ENCODE data around the gene SVBP. TPM values are rescaled to one million over a fixed set of nuclear protein-coding genes. Genes with fewer than 3 reads are reported as not detected.
A peak's percentile ranks its signal among the peaks of the same experiment; 100 is the strongest.

SVBP gene
- total and polyA plus RNA-seq, 4 donors: 3.4 to 21.8 (median 15.0) TPM

GRCh38 chr1:42822800-42823392 lies 5.7 kb upstream of the SVBP start:
- TF ChIP-seq MAX (IDR thresholded peaks at IDR 0.05): no peak
- no peak for TF ChIP-seq TAF1 (conservative IDR thresholded peaks at IDR 0.05)
- no peak for TF ChIP-seq RAD21 (IDR thresholded peaks at IDR 0.05)
- peak; percentile 37 for TF ChIP-seq YY1 (IDR thresholded peaks at IDR 0.05)
- no peak for TF ChIP-seq HNF4G (IDR thresholded peaks at IDR 0.05)
- TF ChIP-seq ATF3 (IDR thresholded peaks at IDR 0.05): no peak
- TF ChIP-seq, protein P1, sequence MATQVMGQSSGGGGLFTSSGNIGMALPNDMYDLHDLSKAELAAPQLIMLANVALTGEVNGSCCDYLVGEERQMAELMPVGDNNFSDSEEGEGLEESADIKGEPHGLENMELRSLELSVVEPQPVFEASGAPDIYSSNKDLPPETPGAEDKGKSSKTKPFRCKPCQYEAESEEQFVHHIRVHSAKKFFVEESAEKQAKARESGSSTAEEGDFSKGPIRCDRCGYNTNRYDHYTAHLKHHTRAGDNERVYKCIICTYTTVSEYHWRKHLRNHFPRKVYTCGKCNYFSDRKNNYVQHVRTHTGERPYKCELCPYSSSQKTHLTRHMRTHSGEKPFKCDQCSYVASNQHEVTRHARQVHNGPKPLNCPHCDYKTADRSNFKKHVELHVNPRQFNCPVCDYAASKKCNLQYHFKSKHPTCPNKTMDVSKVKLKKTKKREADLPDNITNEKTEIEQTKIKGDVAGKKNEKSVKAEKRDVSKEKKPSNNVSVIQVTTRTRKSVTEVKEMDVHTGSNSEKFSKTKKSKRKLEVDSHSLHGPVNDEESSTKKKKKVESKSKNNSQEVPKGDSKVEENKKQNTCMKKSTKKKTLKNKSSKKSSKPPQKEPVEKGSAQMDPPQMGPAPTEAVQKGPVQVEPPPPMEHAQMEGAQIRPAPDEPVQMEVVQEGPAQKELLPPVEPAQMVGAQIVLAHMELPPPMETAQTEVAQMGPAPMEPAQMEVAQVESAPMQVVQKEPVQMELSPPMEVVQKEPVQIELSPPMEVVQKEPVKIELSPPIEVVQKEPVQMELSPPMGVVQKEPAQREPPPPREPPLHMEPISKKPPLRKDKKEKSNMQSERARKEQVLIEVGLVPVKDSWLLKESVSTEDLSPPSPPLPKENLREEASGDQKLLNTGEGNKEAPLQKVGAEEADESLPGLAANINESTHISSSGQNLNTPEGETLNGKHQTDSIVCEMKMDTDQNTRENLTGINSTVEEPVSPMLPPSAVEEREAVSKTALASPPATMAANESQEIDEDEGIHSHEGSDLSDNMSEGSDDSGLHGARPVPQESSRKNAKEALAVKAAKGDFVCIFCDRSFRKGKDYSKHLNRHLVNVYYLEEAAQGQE (IDR thresholded peaks at IDR 0.05): no peak
- peak; percentile 51 for TF ChIP-seq FOXA2 (IDR thresholded peaks at IDR 0.05)
- peak; percentile 15 for TF ChIP-seq SP1 (IDR thresholded peaks at IDR 0.05)
- TF ChIP-seq NR2F2 (IDR thresholded peaks at IDR 0.05): no peak
- TF ChIP-seq RXRA (IDR thresholded peaks at IDR 0.05): peak; percentile 13 to 79
- TF ChIP-seq, protein P2, sequence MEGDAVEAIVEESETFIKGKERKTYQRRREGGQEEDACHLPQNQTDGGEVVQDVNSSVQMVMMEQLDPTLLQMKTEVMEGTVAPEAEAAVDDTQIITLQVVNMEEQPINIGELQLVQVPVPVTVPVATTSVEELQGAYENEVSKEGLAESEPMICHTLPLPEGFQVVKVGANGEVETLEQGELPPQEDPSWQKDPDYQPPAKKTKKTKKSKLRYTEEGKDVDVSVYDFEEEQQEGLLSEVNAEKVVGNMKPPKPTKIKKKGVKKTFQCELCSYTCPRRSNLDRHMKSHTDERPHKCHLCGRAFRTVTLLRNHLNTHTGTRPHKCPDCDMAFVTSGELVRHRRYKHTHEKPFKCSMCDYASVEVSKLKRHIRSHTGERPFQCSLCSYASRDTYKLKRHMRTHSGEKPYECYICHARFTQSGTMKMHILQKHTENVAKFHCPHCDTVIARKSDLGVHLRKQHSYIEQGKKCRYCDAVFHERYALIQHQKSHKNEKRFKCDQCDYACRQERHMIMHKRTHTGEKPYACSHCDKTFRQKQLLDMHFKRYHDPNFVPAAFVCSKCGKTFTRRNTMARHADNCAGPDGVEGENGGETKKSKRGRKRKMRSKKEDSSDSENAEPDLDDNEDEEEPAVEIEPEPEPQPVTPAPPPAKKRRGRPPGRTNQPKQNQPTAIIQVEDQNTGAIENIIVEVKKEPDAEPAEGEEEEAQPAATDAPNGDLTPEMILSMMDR (IDR thresholded peaks at IDR 0.05; ENCODE audit: low read depth, low read length, missing input control): no peak
- peak in 1 of 2 donors; percentile 51 for TF ChIP-seq HNF4A (conservative IDR thresholded peaks at IDR 0.05)
- WGBS: 28% methylated on average over 2 of the region's 2 CpGs
- Histone ChIP-seq H3K4me1 (ENCODE audit: control insufficient read depth in 4 of 4, insufficient read depth in 4 of 4, low read length in 3 of 4) (peaks cover 7 to 40% (median 27%) of the 10 kb centered on the region in 4 donors), H3K9me3 (ENCODE audit: control insufficient read depth in 4 of 4, low read length in 3 of 4) (no peaks in the 10 kb centered on the region), H3K36me3 (ENCODE audit: control insufficient read depth in 4 of 4, insufficient read depth in 3 of 4, low read depth in 1 of 4, low read length in 3 of 4) (peaks cover 0 to 1% (median 0%) of the 10 kb centered on the region in 4 donors), H3K9ac (ENCODE audit: low read depth in 1 of 2, low read length in 2 of 2) (no peak overlapping the region), H3K4me3 (ENCODE audit: low read depth in 1 of 3, low read length in 3 of 3) (no peak overlapping the region), H3K27me3 (ENCODE audit: control insufficient read depth in 4 of 4, insufficient read depth in 4 of 4, low read length in 3 of 4) (no peaks in the 10 kb centered on the region), H3K27ac (ENCODE audit: low read depth in 1 of 2, low read length in 2 of 2) (peak overlapping the region; percentile 63 to 79)
- DNase-seq (ENCODE audit: low spot score): no peak

DNA sequence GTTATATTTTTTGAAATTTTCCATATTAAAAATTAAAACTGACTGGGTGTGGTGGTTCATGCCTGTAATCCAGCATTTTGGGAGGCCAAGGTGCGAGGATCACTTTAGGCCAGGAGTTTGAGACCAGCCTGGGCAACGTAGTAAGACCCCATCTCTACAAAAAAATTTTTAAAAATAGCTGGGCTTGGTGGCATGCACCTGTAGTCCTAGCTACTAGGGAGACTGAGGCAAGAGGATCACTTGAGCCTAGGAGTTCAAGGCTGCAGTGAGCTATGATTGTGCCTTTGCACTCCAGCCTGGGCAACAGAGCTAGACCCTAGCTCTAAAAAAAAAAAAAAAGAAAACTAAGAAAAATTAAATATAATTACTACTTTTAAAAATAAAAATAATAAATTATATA lies 4.5 kb upstream of the SVBP start:
- Histone ChIP-seq H3K4me3 (ENCODE audit: low read depth in 1 of 3, low read length in 3 of 3) (no peak overlapping the region), H3K36me3 (ENCODE audit: control insufficient read depth in 4 of 4, insufficient read depth in 3 of 4, low read depth in 1 of 4, low read length in 3 of 4) (peaks cover 0 to 1% (median 0%) of the 10 kb centered on the region in 4 donors), H3K4me1 (ENCODE audit: control insufficient read depth in 4 of 4, insufficient read depth in 4 of 4, low read length in 3 of 4) (peaks cover 7 to 45% (median 32%) of the 10 kb centered on the region in 4 donors), H3K27ac (ENCODE audit: low read depth in 1 of 2, low read length in 2 of 2) (no peak overlapping the region), H3K9ac (ENCODE audit: low read depth in 1 of 2, low read length in 2 of 2) (no peak overlapping the region), H3K9me3 (ENCODE audit: control insufficient read depth in 4 of 4, low read length in 3 of 4) (no peaks in the 10 kb centered on the region), H3K27me3 (ENCODE audit: control insufficient read depth in 4 of 4, insufficient read depth in 4 of 4, low read length in 3 of 4) (no peaks in the 10 kb centered on the region)
- no peak for TF ChIP-seq HNF4G (IDR thresholded peaks at IDR 0.05)
- no peak for TF ChIP-seq EGR1 (IDR thresholded peaks at IDR 0.05; ENCODE audit: low read depth in 2 of 2)
- no peak for TF ChIP-seq MAX (IDR thresholded peaks at IDR 0.05)
- TF ChIP-seq TAF1 (conservative IDR thresholded peaks at IDR 0.05): no peak
- TF ChIP-seq, protein P1 (IDR thresholded peaks at IDR 0.05): no peak
- TF ChIP-seq NR2F2 (IDR thresholded peaks at IDR 0.05): no peak
- TF ChIP-seq ATF3 (IDR thresholded peaks at IDR 0.05): no peak
- no peak for TF ChIP-seq FOXA1 (IDR thresholded peaks at IDR 0.05)
- no peak for DNase-seq (ENCODE audit: low spot score)
- 98% methylated on average over 2 of the region's 2 CpGs for WGBS
